ENCODE results near the gene HBD. TPM values are rescaled to one million over a fixed set of nuclear protein-coding genes. Genes with fewer than 3 reads are reported as not detected.

HBD gene
- total and polyA plus RNA-seq, 9 of the 15 experiments (the other 6 are each of a cell fraction or from before 2014, with no cell fraction given) = 11.8 to 169 (median 36.0) TPM

GRCh38 chr11:5204787-5205186 lies 29.5 kb downstream of the HBD start (continued):
- no peak for TF ChIP-seq CLOCK (CRISPR knock-in tag; IDR thresholded peaks at IDR 0.05; ENCODE audit: borderline replicate concordance)
- no peak for TF ChIP-seq ZNF316 (IDR thresholded peaks at IDR 0.05)
- no peak for TF ChIP-seq ESRRB (CRISPR knock-in tag; IDR thresholded peaks at IDR 0.05; ENCODE audit: borderline replicate concordance)
- no peak for TF ChIP-seq TRIM24 (IDR thresholded peaks at IDR 0.05)
- no peak for TF ChIP-seq MBD2 (IDR thresholded peaks at IDR 0.05; ENCODE audit: borderline replicate concordance, low read depth)
- no peak for TF ChIP-seq SMARCA4 (IDR thresholded peaks at IDR 0.05)
- peak; percentile 87 for TF ChIP-seq SMC3 (conservative IDR thresholded peaks at IDR 0.05; ENCODE audit: insufficient read depth, low read depth, low read length)
- TF ChIP-seq NONO (IDR thresholded peaks at IDR 0.05; ENCODE audit: low read depth in 2 of 2, low read length in 1 of 2) = no peak
- TF ChIP-seq CTBP1 (IDR thresholded peaks at IDR 0.05; ENCODE audit: borderline replicate concordance) = peak; percentile 68; the same call in 1 of the 2 replicates
- no peak for TF ChIP-seq TRIM28 (IDR thresholded peaks at IDR 0.05)
- no peak for TF ChIP-seq MAFK (IDR thresholded peaks at IDR 0.05; ENCODE audit: low read length)
- TF ChIP-seq RBFOX2 (IDR thresholded peaks at IDR 0.05; ENCODE audit: low read depth, low read length) = no peak
- no peak for TF ChIP-seq ETV1 (tag; conservative IDR thresholded peaks at IDR 0.05; ENCODE audit: low read depth)
- TF ChIP-seq GTF2A2 (tag; IDR thresholded peaks at IDR 0.05) = no peak
- TF ChIP-seq SAP30 (IDR thresholded peaks at IDR 0.05; ENCODE audit: borderline replicate concordance, insufficient read depth, low read depth, low read length, poor library complexity, severe bottlenecking) = no peak
- no peak for TF ChIP-seq ZNF511 (CRISPR knock-in tag; IDR thresholded peaks at IDR 0.05)
- TF ChIP-seq GABPB1 (CRISPR knock-in tag; IDR thresholded peaks at IDR 0.05) = no peak
- TF ChIP-seq ZNF655 (CRISPR knock-in tag; IDR thresholded peaks at IDR 0.05) = no peak
- peak; percentile 27 to 44; a peak in 1 of 4 replicates for TF ChIP-seq KDM1A (IDR thresholded peaks at IDR 0.05)
- TF ChIP-seq KAT2B (IDR thresholded peaks at IDR 0.05; ENCODE audit: low read depth, low read length) = no peak
- TF ChIP-seq MTA1 (IDR thresholded peaks at IDR 0.05; ENCODE audit: borderline replicate concordance) = no peak
- no peak for TF ChIP-seq GTF3C2 (IDR thresholded peaks at IDR 0.05; ENCODE audit: borderline replicate concordance, extremely low read depth, insufficient read length)
- peak; percentile 42; the same call in 1 of the 2 replicates for TF ChIP-seq NFATC3 (IDR thresholded peaks at IDR 0.05)
- TF ChIP-seq CREBBP (IDR thresholded peaks at IDR 0.05; ENCODE audit: low read depth, low read length) = no peak

All from K562 (cell line).